Trophoblast cell (in vitro differentiated cells and primary cell): Measurements from ENCODE around the gene PDE4B.

Source experiments
- DNase-seq, 2 donors: peaks; one replicate each; pipeline ENCODE4 v3.0.0-alpha.2; 2016
- H2AFZ ChIP-seq: 2 replicates; pipeline ENCODE4 v1.6.1; 2013; ENCODE audit warnings: low read length, moderate library complexity, mild to moderate bottlenecking; ENCODE audit not compliant: insufficient read depth, poor library complexity
- H2AK5ac ChIP-seq: 2 replicates; pipeline ENCODE4 v1.6.1; 2013; ENCODE audit warnings: mild to moderate bottlenecking, low read length
- H2BK120ac ChIP-seq: 2 replicates; pipeline ENCODE4 v1.6.1; 2013; ENCODE audit warnings: low read length, mild to moderate bottlenecking, moderate library complexity; ENCODE audit not compliant: insufficient read depth, poor library complexity
- H2BK12ac ChIP-seq: 2 replicates; pipeline ENCODE4 v1.6.1; 2013; ENCODE audit warnings: mild to moderate bottlenecking, low read length, moderate library complexity
- H2BK5ac ChIP-seq: 2 replicates; pipeline ENCODE4 v1.6.1; 2013; ENCODE audit warnings: low read length, low read depth, moderate library complexity, mild to moderate bottlenecking; ENCODE audit not compliant: poor library complexity
- H3K14ac ChIP-seq: 2 replicates; pipeline ENCODE4 v1.6.1; 2013; ENCODE audit warnings: mild to moderate bottlenecking, low read length
- H3K18ac ChIP-seq: 2 replicates; pipeline ENCODE4 v1.6.1; 2013; ENCODE audit warnings: mild to moderate bottlenecking, low read length
- H3K23ac ChIP-seq: 2 replicates; pipeline ENCODE4 v1.6.1; 2013; ENCODE audit warnings: low read length
- H3K27ac ChIP-seq: 2 replicates; pipeline ENCODE4 v1.5.1; 2013; ENCODE audit warnings: low read depth, mild to moderate bottlenecking, inconsistent platforms, low read length, moderate library complexity
- H3K27me3 ChIP-seq: 2 replicates; pipeline ENCODE4 v1.6.1; 2013; ENCODE audit warnings: inconsistent platforms, mild to moderate bottlenecking, low read length, moderate library complexity; ENCODE audit not compliant: insufficient read depth
- H3K36me3 ChIP-seq, 2 experiments: 1 replicate in 1 of 2; 2 replicates in 1 of 2; pipeline ENCODE4 v1.6.1; 2013; ENCODE audit warnings: low read length in 2 of 2, mild to moderate bottlenecking in 2 of 2, moderate library complexity in 1 of 2; ENCODE audit not compliant: insufficient read depth in 2 of 2, control insufficient read depth in 1 of 2
- H3K4ac ChIP-seq: 2 replicates; pipeline ENCODE4 v1.6.1; 2013; ENCODE audit warnings: low read depth, mild to moderate bottlenecking, low read length, moderate library complexity
- H3K4me1 ChIP-seq, 2 experiments: 1 replicate in 1 of 2; 2 replicates in 1 of 2; pipeline ENCODE4 v1.6.1; 2013; ENCODE audit warnings: low read length in 2 of 2, mild to moderate bottlenecking in 2 of 2, moderate library complexity in 1 of 2; ENCODE audit not compliant: insufficient read depth in 2 of 2, control insufficient read depth in 1 of 2
- H3K4me2 ChIP-seq: 2 replicates; pipeline ENCODE4 v1.6.1; 2013; ENCODE audit warnings: inconsistent platforms, mild to moderate bottlenecking, low read length, moderate library complexity
- H3K4me3 ChIP-seq: 2 replicates; pipeline ENCODE4 v1.5.1; 2013; ENCODE audit warnings: mild to moderate bottlenecking, low read depth, low read length, inconsistent platforms
- H3K79me1 ChIP-seq: one replicate; pipeline ENCODE4 v1.6.1; 2013; ENCODE audit warnings: low read length
- H3K79me2 ChIP-seq: 2 replicates; pipeline ENCODE4 v1.6.1; 2013; ENCODE audit warnings: low read length, mild to moderate bottlenecking; ENCODE audit not compliant: control insufficient read depth, insufficient read depth, poor library complexity
- H3K9ac ChIP-seq: 2 replicates; pipeline ENCODE4 v1.6.1; 2013; ENCODE audit warnings: mild to moderate bottlenecking, low read length
- H3K9me3 ChIP-seq: 2 replicates; pipeline ENCODE4 v1.6.1; 2013; ENCODE audit warnings: low read depth, mild to moderate bottlenecking, control low read depth, inconsistent platforms, low read length; ENCODE audit not compliant: insufficient read depth
- H4K12ac ChIP-seq: 2 replicates; pipeline ENCODE4 v1.6.1; 2013; ENCODE audit warnings: low read depth, mild to moderate bottlenecking, low read length, moderate library complexity
- H4K8ac ChIP-seq: 2 replicates; pipeline ENCODE4 v1.6.1; 2013; ENCODE audit warnings: low read depth, mild to moderate bottlenecking, low read length, moderate library complexity
- H4K91ac ChIP-seq: one replicate; pipeline ENCODE4 v1.6.1; 2013; ENCODE audit warnings: low read depth, mild to moderate bottlenecking, low read length, moderate library complexity
- WGBS: extraction: QIAGEN DNeasy Blood & Tissue Kit; methylation state at CpG from one replicate; pipeline ENCODE4 v1.1.7; 2013; ENCODE audit warnings: missing lambda C conversion rate; ENCODE audit not compliant: insufficient read length, insufficient coverage; ENCODE audit errors: extremely low coverage; 5-methylcytosine and 5-hydroxymethylcytosine counted together

The PDE4B gene

GRCh38 chr1:66266756-66267155, 474.1 kb downstream of the PDE4B start:
- Histone ChIP-seq H4K8ac (no peak overlapping the region), H3K4me2 (no peak overlapping the region), H2AFZ (no peak overlapping the region), H3K23ac (no peak overlapping the region), H3K4me1 (peaks cover under 1 to 6% of the 10 kb centered on the region in 2 experiments), H2BK5ac (no peak overlapping the region), H3K79me2 (no peaks in the 10 kb centered on the region), H2BK12ac (no peak overlapping the region), H3K9ac (no peak overlapping the region), H2AK5ac (no peak overlapping the region), H3K9me3 (no peaks in the 10 kb centered on the region), H4K12ac (no peak overlapping the region), H3K79me1 (peaks cover 8% of the 10 kb centered on the region), H3K14ac (no peak overlapping the region), H3K27me3 (no peaks in the 10 kb centered on the region), H3K4me3 (no peak overlapping the region), H3K36me3 (no peaks in the 10 kb centered on the region), H3K4ac (no peak overlapping the region), H2BK120ac (no peak overlapping the region), H3K27ac (no peak overlapping the region), H4K91ac (no peak overlapping the region), H3K18ac (no peak overlapping the region)
- no peak for DNase-seq
- no CpG with 5 or more reads among the region's 3 CpGs for WGBS

GRCh38 chr1:66267201-66267940, 474.7 kb downstream of the PDE4B start:
- no peak overlapping the region for H2BK120ac ChIP-seq
- no peaks in the 10 kb centered on the region for H3K36me3 ChIP-seq
- H3K9ac ChIP-seq = no peak overlapping the region
- no peaks in the 10 kb centered on the region for H3K27me3 ChIP-seq
- no peak overlapping the region for H4K8ac ChIP-seq
- no peak for DNase-seq
- H2AK5ac ChIP-seq = no peak overlapping the region
- H3K4me1 ChIP-seq = peaks cover 5 to 7% of the 10 kb centered on the region in 2 experiments
- no peak overlapping the region for H2AFZ ChIP-seq
- no peak overlapping the region for H4K12ac ChIP-seq
- H3K14ac ChIP-seq = no peak overlapping the region
- peaks cover 11% of the 10 kb centered on the region for H3K79me1 ChIP-seq
- no peak overlapping the region for H3K4me3 ChIP-seq
- no peak overlapping the region for H3K23ac ChIP-seq
- no CpG with 5 or more reads among the region's 7 CpGs for WGBS
- no peak overlapping the region for H2BK5ac ChIP-seq
- H3K27ac ChIP-seq = no peak overlapping the region
- H3K9me3 ChIP-seq = no peaks in the 10 kb centered on the region
- no peak overlapping the region for H3K4me2 ChIP-seq
- no peak overlapping the region for H4K91ac ChIP-seq
- no peak overlapping the region for H3K4ac ChIP-seq
- no peak overlapping the region for H2BK12ac ChIP-seq
- H3K79me2 ChIP-seq = no peaks in the 10 kb centered on the region
- H3K18ac ChIP-seq = no peak overlapping the region

GRCh38 chr1:66269222-66269621, 476.5 kb downstream of the PDE4B start:
- no peak overlapping the region for H2AK5ac ChIP-seq
- peak overlapping the region; percentile 42 for H2BK12ac ChIP-seq
- H3K9me3 ChIP-seq = no peaks in the 10 kb centered on the region
- H3K4me3 ChIP-seq = no peak overlapping the region
- no peak for DNase-seq
- no peak overlapping the region for H4K12ac ChIP-seq
- no peak overlapping the region for H3K4ac ChIP-seq
- no peak overlapping the region for H3K18ac ChIP-seq
- H4K8ac ChIP-seq = no peak overlapping the region
- no peaks in the 10 kb centered on the region for H3K27me3 ChIP-seq
- no peak overlapping the region for H3K23ac ChIP-seq
- no peak overlapping the region for H2BK5ac ChIP-seq
- H3K4me1 ChIP-seq = peaks cover 5 to 7% of the 10 kb centered on the region in 2 experiments
- H2BK120ac ChIP-seq = no peak overlapping the region
- no peak overlapping the region for H3K4me2 ChIP-seq
- H3K36me3 ChIP-seq = no peaks in the 10 kb centered on the region
- H4K91ac ChIP-seq = no peak overlapping the region
- no peak overlapping the region for H3K9ac ChIP-seq
- H2AFZ ChIP-seq = no peak overlapping the region
- no peak overlapping the region for H3K14ac ChIP-seq
- H3K79me2 ChIP-seq = no peaks in the 10 kb centered on the region
- peaks cover 9% of the 10 kb centered on the region for H3K79me1 ChIP-seq
- no peak overlapping the region for H3K27ac ChIP-seq
- no CpG with 5 or more reads among the region's 5 CpGs for WGBS

GRCh38 chr1:66270119-66270812, 477.6 kb downstream of the PDE4B start:
- Histone ChIP-seq H2BK12ac (peak overlapping the region; percentile 96), H3K14ac (peak overlapping the region; percentile 42), H2BK5ac (peak overlapping the region; percentile 62), H3K79me2 (no peaks in the 10 kb centered on the region), H3K4me3 (no peak overlapping the region), H3K9me3 (no peaks in the 10 kb centered on the region), H3K4me1 (peaks cover 5 to 7% of the 10 kb centered on the region in 2 experiments), H3K79me1 (peaks cover 9% of the 10 kb centered on the region), H2BK120ac (peak overlapping the region; percentile 95), H3K18ac (no peak overlapping the region), H3K4me2 (no peak overlapping the region), H3K27ac (no peak overlapping the region), H4K12ac (no peak overlapping the region), H3K27me3 (no peaks in the 10 kb centered on the region), H2AFZ (peak overlapping the region; percentile 63), H3K23ac (no peak overlapping the region), H3K4ac (no peak overlapping the region), H4K8ac (no peak overlapping the region), H2AK5ac (peak overlapping the region; percentile 88), H4K91ac (peak overlapping the region; percentile 67), H3K9ac (no peak overlapping the region), H3K36me3 (no peaks in the 10 kb centered on the region)
- peak in 1 of 2 donors; percentile 17 for DNase-seq
- WGBS = no CpG with 5 or more reads among the region's 5 CpGs
